Endothelial cell of umbilical vein (primary cell): ENCODE data around the gene ATG10. TPM values are rescaled to one million over a fixed set of nuclear protein-coding genes. Genes with fewer than 3 reads are reported as not detected.

ENCODE experiments used
- BruUV-seq: library from RNA; stranded (reverse); fragments of 400-500 nt; replicated peaks from 2 replicates; lab custom pipeline; 2021; lab: Mats Ljungman, UMichigan
- CTCF ChIA-PET: fragments of 300-600, 350-600 bp; sonication (Branson Sonifier 250); formaldehyde crosslinking; loops from one replicate; lab custom pipeline; 2021; ENCODE audit warnings: antibody characterized with exemption, inconsistent platforms; lab: Charles Lee
- POLR2A ChIA-PET: fragments of 300-600, 350-600 bp; sonication (Branson Sonifier 250); formaldehyde crosslinking; loops from one replicate; lab custom pipeline; 2021; ENCODE audit warnings: antibody characterized with exemption, inconsistent platforms; lab: Charles Lee
- DNase-seq: peaks from one replicate; pipeline ENCODE4 v3.0.0-alpha.2; 2011; ENCODE audit warnings: low read depth, low spot score
- FAIRE-seq: peaks from 2 replicates; lab custom pipeline; 2011; peaks lifted over from hg19 to GRCh38; lab: Jason Lieb, UNC
- H2AFZ ChIP-seq: 2 replicates; pipeline ENCODE4 v1.6.0; 2012; ENCODE audit warnings: low read depth, low read length, control low read depth, inconsistent platforms
- H3K27ac ChIP-seq: 2 replicates; pipeline ENCODE4 v1.5.1; 2011; ENCODE audit warnings: low read depth, mild to moderate bottlenecking, control low read depth, low read length, moderate library complexity; ENCODE audit not compliant: insufficient read depth
- H3K27me3 ChIP-seq, 2 experiments: 2 replicates each; pipeline versions ENCODE4 v1.6.0 to v1.6.1; 2011; ENCODE audit warnings: low read length in 2 of 2, mixed read lengths in 1 of 2; ENCODE audit not compliant: control insufficient read depth in 2 of 2, insufficient read depth in 2 of 2
- H3K36me3 ChIP-seq, 2 experiments: 2 replicates in 1 of 2; 3 replicates in 1 of 2; pipeline ENCODE4 v1.5.1; 2011; ENCODE audit warnings: low read length in 2 of 2, mild to moderate bottlenecking in 1 of 2, moderate library complexity in 1 of 2; ENCODE audit not compliant: control insufficient read depth in 2 of 2, insufficient read depth in 2 of 2; ENCODE audit errors: extremely low read depth in 1 of 2
- H3K4me1 ChIP-seq: 3 replicates; pipeline ENCODE4 v1.5.1; 2011; ENCODE audit warnings: mild to moderate bottlenecking, low read length; ENCODE audit not compliant: control insufficient read depth, insufficient read depth; ENCODE audit errors: extremely low read depth
- H3K4me2 ChIP-seq: 2 replicates; pipeline ENCODE4 v1.6.1; 2011; ENCODE audit warnings: low read length, control low read depth, mixed read lengths; ENCODE audit not compliant: insufficient read depth
- H3K4me3 ChIP-seq, 3 experiments: fragments of 200-600 bp in 1 of 3; sonication (generic), shearing (Covaris generic) in 1 of 3; replicated peaks in 1 of 3; 2 replicates each; pipeline ENCODE4 v1.5.1; 2011 to 2016; ENCODE audit warnings: control low read depth in 3 of 3, low read length in 3 of 3, mild to moderate bottlenecking in 2 of 3, inconsistent platforms in 1 of 3, low read depth in 1 of 3, moderate library complexity in 1 of 3; ENCODE audit not compliant: insufficient read depth in 1 of 3
- H3K79me2 ChIP-seq: 2 replicates; pipeline ENCODE4 v1.6.0; 2012; ENCODE audit warnings: low read length, inconsistent platforms; ENCODE audit not compliant: control insufficient read depth, insufficient read depth
- H3K9ac ChIP-seq: replicated peaks from 2 replicates; pipeline ENCODE3; 2011; ENCODE audit warnings: low read length, control low read depth; ENCODE audit not compliant: insufficient read depth; ENCODE audit errors: extremely low read depth
- H3K9me1 ChIP-seq: replicated peaks from 3 replicates; pipeline ENCODE4 v1.6.0; 2011; ENCODE audit warnings: mild to moderate bottlenecking, low read length; ENCODE audit not compliant: control insufficient read depth, insufficient read depth; ENCODE audit errors: extremely low read depth
- H3K9me3 ChIP-seq: replicated peaks from 2 replicates; pipeline ENCODE4 v1.5.1; 2012; ENCODE audit warnings: low read length, inconsistent platforms; ENCODE audit not compliant: control insufficient read depth, insufficient read depth
- H4K20me1 ChIP-seq: replicated peaks from 2 replicates; pipeline ENCODE3; 2011; ENCODE audit warnings: mild to moderate bottlenecking, low read length; ENCODE audit not compliant: control insufficient read depth, insufficient read depth; ENCODE audit errors: extremely low read depth
- EZH2 ChIP-seq: IDR thresholded peaks from 2 replicates; pipeline ENCODE4 v1.6.1; 2012; ENCODE audit warnings: borderline replicate concordance, low read depth, mild to moderate bottlenecking, moderate library complexity, low read length, inconsistent platforms; ENCODE audit not compliant: severe bottlenecking
- FOS ChIP-seq: IDR thresholded peaks from 2 replicates; pipeline ENCODE4 v1.6.1; 2011; ENCODE audit warnings: mild to moderate bottlenecking, low read length, moderate library complexity, borderline replicate concordance; ENCODE audit not compliant: insufficient read depth
- GATA2 ChIP-seq: IDR thresholded peaks from 2 replicates; pipeline ENCODE4 v1.7.0; 2011; ENCODE audit warnings: low read depth, mild to moderate bottlenecking, moderate library complexity, mixed read lengths, low read length; ENCODE audit not compliant: insufficient read length, insufficient read depth
- JUN ChIP-seq: IDR thresholded peaks from 2 replicates; pipeline ENCODE4 v1.6.1; 2011; ENCODE audit warnings: borderline replicate concordance, low read depth; ENCODE audit not compliant: insufficient read length, insufficient read depth
- MAX ChIP-seq: IDR thresholded peaks from 2 replicates; pipeline ENCODE4 v1.6.1; 2011; ENCODE audit not compliant: insufficient read depth, insufficient read length
- MYC ChIP-seq: IDR thresholded peaks from one replicate; pipeline ENCODE4 v1.6.1; 2011; ENCODE audit warnings: mild to moderate bottlenecking, low read depth, low read length
- POLR2A ChIP-seq: IDR thresholded peaks from 2 replicates; pipeline ENCODE4 v1.6.1; 2012; ENCODE audit warnings: low read depth, mild to moderate bottlenecking, control low read depth, low read length
- POLR2AphosphoS5 ChIP-seq: IDR thresholded peaks from 2 replicates; pipeline ENCODE4 v1.6.1; 2012; ENCODE audit warnings: low read depth, mild to moderate bottlenecking, control low read depth, low read length, moderate library complexity; ENCODE audit not compliant: insufficient read depth
- dilution Hi-C: fragments of 300-500 bp; cut with MboI; formaldehyde crosslinking; loops from one replicate; pipeline ENCODE4 v1.15.0; 2019; ENCODE audit warnings: low sequenced_read_pairs; ENCODE audit not compliant: extremely low pct_ligation_motif_present
- intact Hi-C: fragments of 100-400 bp; cut with micrococcal nuclease; formaldehyde crosslinking; loops from one replicate; pipeline ENCODE4 v1.10.0; 2022
- polyA plus RNA-seq, 4 experiments: library from polyadenylated mRNA; depleted of rRNA in 3 of 4; stranded (reverse) in 3 of 4; unstranded in 1 of 4; fragments of >200 nt; gene quantifications; 2 replicates each; pipeline versions ENCODE4 v1.2.1 to v1.2.3, GENCODE V29; 2011 to 2012; ENCODE audit warnings: missing spikeins in 1 of 4
- total RNA-seq: library from RNA; stranded (reverse); gene quantifications from 2 replicates; pipeline ENCODE4 v1.2.3, GENCODE V29; 2021
- TF ChIP-seq, protein P1 (sequence below), 2 donors: IDR thresholded peaks; 1 replicate in 1 of 2; 2 replicates in 1 of 2; pipeline ENCODE4 v1.5.1; 2011; ENCODE audit warnings: low read length in 2 of 2, mild to moderate bottlenecking in 2 of 2, moderate library complexity in 2 of 2, control low read depth in 1 of 2, inconsistent platforms in 1 of 2, low read depth in 1 of 2; ENCODE audit not compliant: insufficient read depth in 1 of 2; ENCODE audit errors: extremely low read depth in 1 of 2

ATG10 gene
- total and polyA plus RNA-seq, 2 donors (not counting 3 experiments of a cell fraction or from before 2014, with no cell fraction given) = 1.6 to 3.9 TPM

GRCh38 chr5:82298668-82299067 is 326.8 kb downstream of the ATG10 start:
- intact Hi-C loops (no loop called here), dilution Hi-C loops (no loop called here)
- Histone ChIP-seq H3K36me3 (no peaks in the 10 kb centered on the region), H3K9me3 (no peaks in the 10 kb centered on the region), H4K20me1 (no peaks in the 10 kb centered on the region), H3K27ac (no peak overlapping the region), H3K79me2 (no peaks in the 10 kb centered on the region), H3K4me2 (no peak overlapping the region), H3K27me3 (peaks cover 0 to 6% of the 10 kb centered on the region in 2 experiments), H3K4me1 (no peaks in the 10 kb centered on the region), H3K9me1 (no peaks in the 10 kb centered on the region), H3K9ac (no peak overlapping the region), H3K4me3 (no peak overlapping the region), H2AFZ (no peak overlapping the region)
- POLR2A ChIA-PET = no interaction called here
- FAIRE-seq (no peak), DNase-seq (no peak)
- TF ChIP-seq EZH2 (no peak), POLR2AphosphoS5 (no peak), FOS (no peak), JUN (no peak), POLR2A (no peak), MYC (no peak), GATA2 (no peak), MAX (no peak)
- TF ChIP-seq, protein P1, sequence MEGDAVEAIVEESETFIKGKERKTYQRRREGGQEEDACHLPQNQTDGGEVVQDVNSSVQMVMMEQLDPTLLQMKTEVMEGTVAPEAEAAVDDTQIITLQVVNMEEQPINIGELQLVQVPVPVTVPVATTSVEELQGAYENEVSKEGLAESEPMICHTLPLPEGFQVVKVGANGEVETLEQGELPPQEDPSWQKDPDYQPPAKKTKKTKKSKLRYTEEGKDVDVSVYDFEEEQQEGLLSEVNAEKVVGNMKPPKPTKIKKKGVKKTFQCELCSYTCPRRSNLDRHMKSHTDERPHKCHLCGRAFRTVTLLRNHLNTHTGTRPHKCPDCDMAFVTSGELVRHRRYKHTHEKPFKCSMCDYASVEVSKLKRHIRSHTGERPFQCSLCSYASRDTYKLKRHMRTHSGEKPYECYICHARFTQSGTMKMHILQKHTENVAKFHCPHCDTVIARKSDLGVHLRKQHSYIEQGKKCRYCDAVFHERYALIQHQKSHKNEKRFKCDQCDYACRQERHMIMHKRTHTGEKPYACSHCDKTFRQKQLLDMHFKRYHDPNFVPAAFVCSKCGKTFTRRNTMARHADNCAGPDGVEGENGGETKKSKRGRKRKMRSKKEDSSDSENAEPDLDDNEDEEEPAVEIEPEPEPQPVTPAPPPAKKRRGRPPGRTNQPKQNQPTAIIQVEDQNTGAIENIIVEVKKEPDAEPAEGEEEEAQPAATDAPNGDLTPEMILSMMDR (IDR thresholded peaks at IDR 0.05; ENCODE audit: extremely low read depth in 1 of 2, insufficient read depth in 1 of 2, low read depth in 1 of 2, low read length in 2 of 2) = no peak
- CTCF ChIA-PET = interaction anchor here (0.6 to 2.0 kb wide), 3 partner anchors 9 to 203 kb away, joined by 3 to 6 read pairs (median 4); no protein-coding TSS in a partner anchor
- no TSS peak for BruUV-seq
